ENCODE data around the gene RGL1. TPM values are rescaled to one million over a fixed set of nuclear protein-coding genes. Genes with fewer than 3 reads are reported as not detected.

RGL1 gene
- total RNA-seq, 2 donors from 2014 or later: 9.9 to 16.2 TPM

DNA sequence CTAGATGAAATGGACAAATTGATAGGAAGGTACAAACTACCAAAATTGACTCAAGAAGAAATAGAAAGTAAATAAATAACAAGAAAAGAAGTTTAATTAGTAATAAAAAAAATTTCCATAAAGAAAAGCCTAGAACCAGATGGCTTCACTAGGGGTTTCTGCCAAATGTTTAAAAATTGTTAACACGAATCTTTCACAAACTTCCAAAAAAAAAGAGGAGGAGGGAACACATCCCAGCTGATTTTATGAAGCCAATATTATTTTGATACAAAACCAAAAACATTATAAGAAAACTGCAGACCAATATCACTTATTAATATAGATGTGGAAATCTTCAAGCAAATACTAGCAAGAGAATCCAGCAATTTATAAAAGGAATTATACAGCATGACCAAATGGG is 143.1 kb downstream of the RGL1 start:
- WGBS, 2 donors: 72 to 82% methylated on average over 1 of the region's 1 CpG
- TF ChIP-seq CTCF (IDR thresholded peaks at IDR 0.05) (no peak), POLR2A (IDR thresholded peaks at IDR 0.05) (no peak)

GRCh38 chr1:183952101-183952500 is 147.2 kb downstream of the RGL1 start:
- Histone ChIP-seq H3K4me3 (no peak overlapping the region), H3K36me3 (replicated peaks in 1 of 2; ENCODE audit: insufficient read depth in 1 of 2, low read depth in 2 of 2) (no peaks in the 10 kb centered on the region), H3K4me1 (peaks cover 15% of the 10 kb centered on the region), H3K27me3 (no peaks in the 10 kb centered on the region), H3K9me3 (no peaks in the 10 kb centered on the region), H3K27ac (no peak overlapping the region)
- DNase-seq (no peak), ATAC-seq (no peak)
- WGBS, 2 donors: 93 to 97% methylated on average over 1 of the region's 1 CpG
- no peak for TF ChIP-seq POLR2A (IDR thresholded peaks at IDR 0.05)
- TF ChIP-seq CTCF (IDR thresholded peaks at IDR 0.05): no peak
- intact Hi-C loops (cut with DNase I): no loop called here

More for the DNA sequence above, 143.1 kb downstream of the RGL1 start:
- H3K4me3 ChIP-seq: no peak overlapping the region
- no peak overlapping the region for H3K27ac ChIP-seq
- DNase-seq (no peak), ATAC-seq (no peak)
- intact Hi-C loops (cut with DNase I): no loop called here
- no peaks in the 10 kb centered on the region for H3K9me3 ChIP-seq
- no peaks in the 10 kb centered on the region for H3K27me3 ChIP-seq
- peaks cover 3% of the 10 kb centered on the region for H3K4me1 ChIP-seq
- H3K36me3 ChIP-seq (replicated peaks in 1 of 2; ENCODE audit: insufficient read depth in 1 of 2, low read depth in 2 of 2): no peaks in the 10 kb centered on the region

DNA sequence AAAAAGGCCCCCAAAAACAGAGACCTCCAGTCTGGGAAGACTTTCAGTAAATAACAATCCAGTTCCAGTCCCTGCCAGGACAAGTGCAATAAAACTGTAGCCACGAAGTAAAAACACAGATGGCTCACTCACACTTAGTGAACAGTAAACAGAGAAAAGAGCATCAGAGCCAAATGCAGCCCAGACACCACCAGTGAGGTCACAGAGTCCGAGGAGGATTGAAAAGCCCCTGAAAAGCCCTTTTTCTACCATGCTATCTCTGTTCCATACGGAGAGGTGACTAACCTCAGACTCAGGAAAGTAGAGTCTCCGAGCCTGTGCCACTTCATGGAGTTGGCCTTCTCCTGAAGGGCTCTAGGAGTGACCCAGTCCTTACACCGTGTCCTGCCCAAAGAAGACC is 148.1 kb downstream of the RGL1 start:
- ATAC-seq (peak; percentile 21), DNase-seq (peak in 1 of 4 donors; percentile 13)
- TF ChIP-seq CTCF (IDR thresholded peaks at IDR 0.05) (no peak), POLR2A (IDR thresholded peaks at IDR 0.05) (no peak)
- WGBS, 2 donors: 40 to 41% methylated on average over 5 of the region's 5 CpGs
- Histone ChIP-seq H3K27me3 (no peaks in the 10 kb centered on the region), H3K27ac (no peak overlapping the region), H3K4me1 (peaks cover 15% of the 10 kb centered on the region), H3K36me3 (replicated peaks in 1 of 2; ENCODE audit: insufficient read depth in 1 of 2, low read depth in 2 of 2) (no peaks in the 10 kb centered on the region), H3K9me3 (no peaks in the 10 kb centered on the region), H3K4me3 (no peak overlapping the region)
- intact Hi-C loops (cut with DNase I): no loop called here

- Histone ChIP-seq H3K4me1 (peaks cover 15% of the 10 kb centered on the region), H3K36me3 (replicated peaks in 1 of 2; ENCODE audit: insufficient read depth in 1 of 2, low read depth in 2 of 2) (no peaks in the 10 kb centered on the region), H3K27ac (no peak overlapping the region), H3K4me3 (no peak overlapping the region), H3K27me3 (no peaks in the 10 kb centered on the region), H3K9me3 (no peaks in the 10 kb centered on the region)
- ATAC-seq (no peak), DNase-seq (peak in 1 of 4 donors; percentile 28)
- TF ChIP-seq CTCF (IDR thresholded peaks at IDR 0.05) (no peak), POLR2A (IDR thresholded peaks at IDR 0.05) (no peak)
- WGBS, 2 donors: 50 to 78% methylated on average over 3 of the region's 3 CpGs
- intact Hi-C loops (cut with DNase I): no loop called here
Measured at GRCh38 chr1:183954496-183954895, 149.6 kb downstream of the RGL1 start.

DNA sequence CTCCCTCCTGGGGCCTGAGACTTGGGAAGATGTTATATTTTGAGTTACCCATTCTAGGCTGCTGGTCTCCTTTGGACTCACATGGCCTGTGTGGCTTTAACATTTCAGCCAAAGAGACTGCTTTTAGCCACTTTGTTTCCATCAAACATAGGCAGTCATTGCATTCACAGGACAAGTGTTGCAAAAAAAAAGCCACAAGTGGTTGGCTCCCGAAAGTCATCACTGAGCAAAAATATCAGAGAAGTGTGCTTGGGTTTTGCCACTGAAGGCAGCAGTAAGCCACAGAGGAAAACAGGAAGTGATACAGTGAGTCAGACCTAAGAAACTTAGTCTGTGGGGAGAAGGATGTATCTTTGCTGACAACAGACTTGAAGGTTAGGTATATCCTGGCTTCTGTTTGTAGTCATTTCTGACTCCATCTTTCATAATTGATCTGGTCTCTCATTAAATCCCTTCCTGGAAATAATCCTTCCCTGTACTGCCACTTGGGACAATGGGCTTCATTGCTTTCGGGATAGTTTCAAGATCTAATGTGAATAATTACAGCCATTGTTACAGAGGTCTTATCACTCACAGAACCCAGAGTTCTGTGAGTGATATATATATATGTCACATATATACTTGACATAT is 151.8 kb downstream of the RGL1 start:
- Histone ChIP-seq H3K27me3 (no peaks in the 10 kb centered on the region), H3K4me3 (no peak overlapping the region), H3K4me1 (peaks cover 15% of the 10 kb centered on the region), H3K27ac (peak overlapping the region in 1 of 4 donors; percentile 28), H3K36me3 (replicated peaks in 1 of 2; ENCODE audit: insufficient read depth in 1 of 2, low read depth in 2 of 2) (no peaks in the 10 kb centered on the region), H3K9me3 (no peaks in the 10 kb centered on the region)
- intact Hi-C loops (cut with DNase I): no loop called here
- TF ChIP-seq POLR2A (IDR thresholded peaks at IDR 0.05): no peak
- no peak for TF ChIP-seq CTCF (IDR thresholded peaks at IDR 0.05)
- peak in 1 of 4 donors; percentile 56 for DNase-seq
- 69 to 80% methylated on average over 2 of the region's 2 CpGs for WGBS, 2 donors
- peak; percentile 45 for ATAC-seq
